GM20000 (cell line): Measurements from ENCODE around the gene RNH1.

Experiments
- DNase-seq: peaks from one replicate; pipeline ENCODE4 v3.0.0; 2012; ENCODE audit warnings: low spot score
- TF ChIP-seq, protein P1 (sequence below): IDR thresholded peaks from 2 replicates; pipeline ENCODE4 v1.5.1; 2012; ENCODE audit warnings: mild to moderate bottlenecking, control low read depth; ENCODE audit errors: extremely low read depth, missing control alignments

The RNH1 gene

DNA sequence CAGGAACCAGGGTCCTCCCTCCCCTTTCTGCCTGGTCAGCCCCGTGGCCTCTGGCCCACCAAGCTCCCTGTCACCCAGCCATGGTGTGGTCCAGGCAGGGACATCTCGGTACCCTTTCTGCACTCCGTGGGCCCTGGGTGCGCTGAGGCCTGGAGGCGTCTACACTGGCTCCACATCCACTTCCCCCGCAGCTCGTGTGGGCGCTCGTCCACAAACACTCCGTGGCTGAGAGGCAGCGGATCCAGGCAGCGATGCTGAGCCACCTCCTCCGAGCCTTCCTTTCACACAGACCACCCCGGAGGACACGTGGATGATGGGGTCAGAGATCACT, 16.1 kb downstream of the RNH1 start:
- peak; percentile 28 for DNase-seq
- TF ChIP-seq, protein P1, sequence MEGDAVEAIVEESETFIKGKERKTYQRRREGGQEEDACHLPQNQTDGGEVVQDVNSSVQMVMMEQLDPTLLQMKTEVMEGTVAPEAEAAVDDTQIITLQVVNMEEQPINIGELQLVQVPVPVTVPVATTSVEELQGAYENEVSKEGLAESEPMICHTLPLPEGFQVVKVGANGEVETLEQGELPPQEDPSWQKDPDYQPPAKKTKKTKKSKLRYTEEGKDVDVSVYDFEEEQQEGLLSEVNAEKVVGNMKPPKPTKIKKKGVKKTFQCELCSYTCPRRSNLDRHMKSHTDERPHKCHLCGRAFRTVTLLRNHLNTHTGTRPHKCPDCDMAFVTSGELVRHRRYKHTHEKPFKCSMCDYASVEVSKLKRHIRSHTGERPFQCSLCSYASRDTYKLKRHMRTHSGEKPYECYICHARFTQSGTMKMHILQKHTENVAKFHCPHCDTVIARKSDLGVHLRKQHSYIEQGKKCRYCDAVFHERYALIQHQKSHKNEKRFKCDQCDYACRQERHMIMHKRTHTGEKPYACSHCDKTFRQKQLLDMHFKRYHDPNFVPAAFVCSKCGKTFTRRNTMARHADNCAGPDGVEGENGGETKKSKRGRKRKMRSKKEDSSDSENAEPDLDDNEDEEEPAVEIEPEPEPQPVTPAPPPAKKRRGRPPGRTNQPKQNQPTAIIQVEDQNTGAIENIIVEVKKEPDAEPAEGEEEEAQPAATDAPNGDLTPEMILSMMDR = no peak

DNA sequence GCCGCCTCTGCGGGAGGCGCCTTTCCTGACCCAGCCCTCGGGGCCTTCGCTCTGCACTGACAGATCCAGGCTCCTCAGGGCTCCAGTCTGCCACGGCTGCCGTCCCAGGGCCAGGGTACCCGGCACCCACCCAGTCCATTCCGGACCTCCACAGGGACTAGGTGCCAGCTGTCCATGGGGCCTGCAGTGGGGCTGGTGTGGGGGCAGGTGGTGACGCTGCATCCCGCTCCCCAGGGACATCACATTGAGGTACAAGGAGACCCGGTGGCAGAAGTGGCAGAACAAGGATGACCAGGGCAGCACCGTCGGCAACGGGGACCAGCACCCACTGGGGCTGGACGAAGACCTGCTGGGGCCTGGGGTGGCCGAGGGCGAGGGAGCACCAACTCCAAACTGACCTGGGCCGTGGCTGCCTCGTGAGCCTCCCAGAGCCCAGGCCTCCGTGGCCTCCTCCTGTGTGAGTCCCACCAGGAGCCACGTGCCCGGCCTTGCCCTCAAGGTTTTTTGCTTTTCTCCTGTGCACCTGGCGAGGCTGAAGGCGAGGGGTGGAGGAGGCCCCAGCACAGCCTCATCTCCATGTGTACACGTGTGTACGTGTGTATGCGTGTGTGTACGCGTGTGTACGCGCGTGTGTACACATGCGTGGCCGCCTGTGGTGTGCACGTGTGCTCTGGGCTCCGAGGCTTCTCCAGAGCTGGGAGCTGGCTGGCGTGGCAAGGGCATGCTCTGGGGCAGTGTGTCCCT, 16.7 kb downstream of the RNH1 start:
- DNase-seq = no peak
- TF ChIP-seq, protein P1 = no peak

DNA sequence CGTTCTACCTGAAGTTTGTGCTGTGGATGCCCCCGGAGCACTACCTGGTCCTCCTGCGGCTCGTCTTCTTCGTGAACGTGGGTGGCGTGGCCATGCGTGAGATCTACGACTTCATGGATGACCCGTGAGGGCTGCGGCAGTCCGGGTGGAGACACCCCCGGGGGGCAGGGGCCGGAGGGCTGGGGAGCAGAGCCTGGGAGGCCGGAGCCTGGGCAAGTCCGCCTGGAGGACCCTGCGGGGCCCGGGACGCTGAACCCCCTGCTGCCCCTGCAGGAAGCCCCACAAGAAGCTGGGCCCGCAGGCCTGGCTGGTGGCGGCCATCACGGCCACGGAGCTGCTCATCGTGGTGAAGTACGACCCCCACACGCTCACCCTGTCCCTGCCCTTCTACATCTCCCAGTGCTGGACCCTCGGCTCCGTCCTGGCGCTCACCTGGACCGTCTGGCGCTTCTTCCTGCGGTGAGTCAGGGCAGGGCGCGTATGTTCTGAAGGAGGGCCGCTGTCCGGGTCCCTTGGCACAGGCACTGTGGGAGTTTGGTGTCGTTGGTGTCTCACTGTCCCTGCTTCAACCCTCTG, 17.3 kb downstream of the RNH1 start:
- TF ChIP-seq, protein P1 = no peak

DNA sequence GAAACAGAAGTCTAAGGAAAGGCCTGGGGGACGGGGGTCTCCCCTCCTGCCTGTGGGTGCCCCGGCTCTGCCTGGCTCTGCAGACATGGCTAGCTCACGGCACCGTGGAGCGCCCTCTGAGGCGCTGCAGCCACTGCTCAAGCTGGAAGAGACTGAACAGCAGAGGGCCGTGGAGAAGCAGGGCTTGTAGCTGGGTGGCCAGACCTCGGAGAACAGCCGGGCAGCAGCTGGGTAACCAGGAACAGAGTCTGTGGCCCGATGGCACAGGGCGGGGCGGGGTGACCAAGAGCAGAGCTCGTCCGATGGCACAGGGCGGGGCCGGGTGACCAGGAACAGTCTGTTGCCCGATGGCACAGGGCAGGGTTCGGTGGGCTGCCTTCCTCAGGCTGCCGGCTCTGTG, 18.1 kb downstream of the RNH1 start:
- TF ChIP-seq, protein P1 = no peak
- DNase-seq = no peak

More for the DNA sequence above, 17.3 kb downstream of the RNH1 start:
- peak; percentile 17 for DNase-seq

DNA sequence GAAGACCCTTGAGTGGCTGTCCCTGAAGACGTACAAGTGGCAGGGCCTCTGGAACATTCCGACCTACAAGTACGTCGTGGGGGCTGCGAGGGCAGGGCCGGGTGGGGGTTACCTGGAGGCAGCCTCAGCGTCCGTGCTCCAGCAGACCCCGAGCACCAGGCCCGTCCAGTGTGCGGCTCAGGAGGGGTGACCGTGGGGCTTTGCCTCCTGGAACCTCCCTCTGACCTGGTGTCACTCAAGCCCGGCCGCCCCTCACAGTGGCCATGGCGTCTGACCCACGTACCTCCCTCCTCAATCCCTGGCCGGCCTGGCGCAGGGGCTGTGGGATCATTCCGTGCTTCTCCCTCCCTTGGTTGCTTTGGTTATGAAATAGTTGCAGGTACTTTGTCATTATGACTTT, 18.5 kb downstream of the RNH1 start:
- TF ChIP-seq, protein P1 = no peak
- no peak for DNase-seq

DNA sequence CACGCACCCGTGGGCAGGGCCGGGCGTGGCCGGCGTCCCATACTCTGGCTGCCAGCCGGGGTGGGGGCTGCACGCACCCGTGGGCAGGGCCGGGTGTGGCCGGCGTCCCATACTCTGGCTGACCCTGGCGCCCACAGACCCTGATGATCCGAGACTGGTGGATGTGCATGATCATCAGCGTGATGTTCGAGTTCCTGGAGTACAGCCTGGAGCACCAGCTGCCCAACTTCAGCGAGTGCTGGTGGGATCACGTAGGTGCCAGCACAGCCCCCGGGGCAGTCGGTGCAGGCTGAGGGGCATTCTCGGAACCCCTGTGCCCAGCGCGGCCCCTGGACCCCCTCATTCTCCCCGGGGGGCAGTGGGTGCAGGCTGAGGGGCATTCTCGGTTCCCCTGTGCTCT, 19.0 kb downstream of the RNH1 start:
- DNase-seq = no peak
- TF ChIP-seq, protein P1 = no peak

DNA sequence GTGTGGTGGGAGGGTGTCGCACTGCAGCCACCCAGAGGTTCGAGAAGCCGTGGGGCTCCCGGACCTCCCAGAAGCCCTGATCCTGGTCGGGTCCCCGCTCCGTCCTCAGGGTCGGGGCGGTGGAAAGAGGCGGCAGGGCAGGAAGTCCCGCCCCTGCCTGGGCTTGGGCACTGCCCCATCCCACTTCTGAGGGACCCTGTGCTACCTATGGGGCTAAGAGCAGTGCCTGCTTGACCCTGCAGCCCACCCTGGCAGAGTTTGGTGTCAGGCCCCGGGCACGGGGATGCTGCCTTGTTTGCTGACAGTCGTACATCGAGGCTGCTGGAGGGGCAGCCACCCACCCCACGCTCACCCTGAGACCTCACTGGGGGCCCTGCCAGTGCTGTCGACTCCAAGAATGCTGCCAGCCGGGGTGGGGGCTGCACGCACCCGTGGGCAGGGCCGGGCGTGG, 19.4 kb downstream of the RNH1 start:
- no peak for DNase-seq
- TF ChIP-seq, protein P1 = no peak
